ENCODE measurements around the gene NCOR2.

NCOR2 gene
- long read RNA-seq, donor 1, partial matches to known transcripts = 0 of 3 reads
- long read RNA-seq, donor 1, other reads (novel, unspliced or antisense) = 0 of 3 reads
- long read RNA-seq, donor 2, partial matches to known transcripts = 0 of 3 reads
- long read RNA-seq, donor 2, other reads (novel, unspliced or antisense) = 0 of 3 reads
- long read RNA-seq, donor 3, partial matches to known transcripts = 0 of 3 reads
- long read RNA-seq, donor 3, other reads (novel, unspliced or antisense) = 0 of 3 reads
- long read RNA-seq, donor 4, partial matches to known transcripts = 14 of 18 reads
- long read RNA-seq, donor 4, other reads (novel, unspliced or antisense) = 0 of 18 reads
- long read RNA-seq, donor 5, partial matches to known transcripts = 5 of 5 reads
- long read RNA-seq, donor 5, other reads (novel, unspliced or antisense) = 0 of 5 reads
- long read RNA-seq, donor 6, partial matches to known transcripts = 39 of 44 reads
- long read RNA-seq, donor 6, other reads (novel, unspliced or antisense) = 0 of 44 reads
- long read RNA-seq, donor 7, partial matches to known transcripts = 66 of 76 reads
- long read RNA-seq, donor 7, other reads (novel, unspliced or antisense) = 0 of 76 reads
- long read RNA-seq, donor 8, partial matches to known transcripts = 5 of 11 reads
- long read RNA-seq, donor 8, other reads (novel, unspliced or antisense) = 0 of 11 reads

DNA sequence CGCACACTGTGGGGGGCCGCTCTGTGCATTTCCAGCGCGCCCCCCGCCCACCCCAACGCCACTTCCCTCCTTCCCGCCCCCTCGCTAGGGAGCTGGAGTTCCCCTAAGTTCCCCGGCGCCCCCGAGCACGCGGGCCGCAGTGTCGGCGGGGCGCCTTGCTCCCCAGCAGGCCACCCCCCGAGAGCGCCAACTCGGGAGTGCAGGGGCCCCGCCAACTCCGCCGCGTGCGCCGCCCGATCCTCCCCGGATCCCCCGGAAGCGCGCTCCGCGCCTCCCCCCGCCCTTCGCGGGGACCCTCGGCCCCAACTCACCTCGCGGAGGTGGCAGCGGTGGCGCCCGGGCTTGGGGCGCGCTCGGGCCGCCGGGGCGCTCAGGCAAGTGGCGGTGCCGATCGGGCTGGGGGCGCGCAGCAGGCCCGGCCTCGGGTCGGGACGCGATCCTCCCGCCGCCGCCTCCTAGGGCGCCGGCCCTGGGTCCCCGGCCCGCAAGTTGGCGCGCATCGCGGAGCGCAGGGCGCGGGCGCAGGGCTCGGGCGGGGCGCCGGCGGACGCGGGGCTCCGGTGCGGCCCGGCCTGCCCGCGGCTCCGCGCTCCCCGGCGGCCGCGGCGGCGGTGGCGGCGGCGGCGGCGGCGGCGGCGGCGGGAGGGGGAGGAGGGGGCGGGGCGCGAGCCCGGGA is at the start of gene NCOR2:
Gene NCOR2 (minus strand): TSS at position 616 of the 676 bp plus-strand sequence. CDS start 72,361 bp downstream, outside the sequence.
- DNase-seq = no peak

DNA sequence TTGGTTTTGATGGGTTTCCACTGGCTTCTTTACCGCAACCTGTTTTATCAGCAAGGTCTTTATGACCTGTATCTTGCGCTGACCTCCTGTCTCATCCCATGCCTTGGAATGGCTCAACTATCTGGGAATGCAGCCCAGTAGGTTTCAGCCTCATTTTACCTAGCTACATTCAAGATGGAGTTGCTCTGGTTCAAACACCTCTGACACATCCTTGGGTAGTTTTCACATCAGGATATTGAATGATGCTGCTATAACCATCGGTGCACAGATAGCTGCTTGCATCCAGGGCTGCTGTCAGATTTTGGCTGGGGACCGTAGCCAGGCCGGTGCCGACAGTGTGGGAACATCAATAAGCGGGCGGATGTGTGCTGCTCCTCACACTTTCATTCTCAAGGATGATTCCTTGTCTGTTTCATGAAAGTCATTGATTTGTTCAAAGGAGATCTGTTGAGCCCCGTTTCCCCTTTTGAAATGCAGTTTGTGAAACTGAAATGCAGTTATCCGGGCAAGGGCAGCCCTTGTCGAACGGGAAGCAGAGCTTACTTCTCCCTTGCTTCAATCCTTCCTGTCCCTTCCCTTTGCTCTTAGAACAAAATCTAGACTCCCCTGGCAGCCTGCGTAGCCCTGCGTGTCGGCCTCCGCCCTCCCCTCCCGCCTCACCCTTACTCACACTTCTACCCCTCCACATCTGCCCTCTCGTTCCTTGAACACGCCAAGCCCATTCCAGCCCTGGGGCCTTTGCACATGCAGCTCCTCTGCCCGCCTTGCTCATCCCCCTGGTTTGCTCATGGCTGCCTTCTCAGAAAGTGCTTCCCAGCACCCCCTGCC is 49.2 kb upstream of the NCOR2 start:
- no peak for DNase-seq

DNA sequence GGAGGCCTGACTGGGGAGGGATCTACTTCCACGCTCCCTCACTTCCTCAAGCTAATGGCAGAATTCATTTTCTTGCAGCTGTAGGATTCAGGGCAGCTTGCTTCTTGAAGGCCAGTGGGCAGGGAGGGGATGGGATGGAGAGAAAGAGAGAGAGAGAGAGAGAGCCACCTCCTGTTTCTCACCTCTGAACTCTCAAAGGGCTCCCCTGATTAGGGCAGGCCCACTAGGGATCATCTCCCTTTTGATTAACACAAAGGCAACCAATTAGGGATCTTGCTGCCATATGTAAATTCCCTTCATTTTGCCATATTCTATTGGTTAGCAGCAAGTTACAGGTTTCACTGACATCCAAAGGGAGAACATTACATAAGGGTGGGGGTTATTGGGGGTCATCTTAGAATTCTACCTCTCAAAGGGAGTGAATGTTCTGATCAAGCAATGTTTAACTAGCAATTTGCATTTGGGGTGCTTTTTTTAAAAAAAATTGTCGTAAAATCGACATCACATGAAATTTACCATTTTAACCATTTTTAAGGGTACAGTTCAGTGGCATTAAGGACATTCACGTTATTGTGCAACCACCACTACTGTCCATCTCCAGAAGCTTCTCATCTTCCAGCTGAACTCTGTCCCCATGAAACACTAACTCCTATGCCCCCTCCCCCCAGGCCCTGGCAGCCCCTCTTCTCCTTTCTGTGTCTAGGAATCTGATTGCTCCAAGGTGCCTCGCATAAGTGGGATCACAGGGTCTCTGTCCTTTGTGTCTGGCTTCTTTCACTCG is 47.3 kb upstream of the NCOR2 start:
- DNase-seq = no peak

DNA sequence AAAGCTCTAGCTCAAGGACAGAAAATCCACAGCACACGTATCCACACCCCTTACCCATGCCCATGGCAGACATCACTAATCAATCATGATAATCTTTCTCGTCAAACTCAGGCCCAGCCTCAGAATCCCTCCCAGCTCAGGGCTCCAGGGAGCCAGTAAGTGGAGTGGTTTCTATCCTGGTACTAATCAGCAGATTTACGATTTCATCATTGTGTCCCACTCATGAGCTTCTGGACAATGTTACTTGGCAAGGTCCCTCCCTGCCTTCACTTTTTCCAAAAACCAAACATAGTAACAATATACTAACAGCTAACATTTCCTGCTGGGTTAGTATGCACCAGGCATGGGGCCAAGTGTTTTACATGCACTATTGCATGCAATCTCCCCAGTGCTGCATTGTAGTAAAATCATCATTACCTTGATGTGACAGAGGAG is 45.8 kb upstream of the NCOR2 start:
- no peak for DNase-seq

DNA sequence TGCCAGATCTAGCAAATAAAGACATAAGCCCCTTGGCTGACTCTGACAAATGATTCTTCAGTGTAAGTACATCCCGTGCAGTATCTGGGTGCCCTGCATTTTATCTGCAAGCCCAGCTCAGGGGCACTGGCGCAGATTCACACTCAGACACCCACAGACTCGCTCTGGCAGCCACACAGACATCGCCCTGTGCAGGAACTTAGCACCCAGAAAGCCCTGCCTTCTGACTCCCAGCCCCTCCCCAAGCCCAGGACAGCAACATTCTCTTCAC is 44.9 kb upstream of the NCOR2 start:
- no peak for DNase-seq

DNA sequence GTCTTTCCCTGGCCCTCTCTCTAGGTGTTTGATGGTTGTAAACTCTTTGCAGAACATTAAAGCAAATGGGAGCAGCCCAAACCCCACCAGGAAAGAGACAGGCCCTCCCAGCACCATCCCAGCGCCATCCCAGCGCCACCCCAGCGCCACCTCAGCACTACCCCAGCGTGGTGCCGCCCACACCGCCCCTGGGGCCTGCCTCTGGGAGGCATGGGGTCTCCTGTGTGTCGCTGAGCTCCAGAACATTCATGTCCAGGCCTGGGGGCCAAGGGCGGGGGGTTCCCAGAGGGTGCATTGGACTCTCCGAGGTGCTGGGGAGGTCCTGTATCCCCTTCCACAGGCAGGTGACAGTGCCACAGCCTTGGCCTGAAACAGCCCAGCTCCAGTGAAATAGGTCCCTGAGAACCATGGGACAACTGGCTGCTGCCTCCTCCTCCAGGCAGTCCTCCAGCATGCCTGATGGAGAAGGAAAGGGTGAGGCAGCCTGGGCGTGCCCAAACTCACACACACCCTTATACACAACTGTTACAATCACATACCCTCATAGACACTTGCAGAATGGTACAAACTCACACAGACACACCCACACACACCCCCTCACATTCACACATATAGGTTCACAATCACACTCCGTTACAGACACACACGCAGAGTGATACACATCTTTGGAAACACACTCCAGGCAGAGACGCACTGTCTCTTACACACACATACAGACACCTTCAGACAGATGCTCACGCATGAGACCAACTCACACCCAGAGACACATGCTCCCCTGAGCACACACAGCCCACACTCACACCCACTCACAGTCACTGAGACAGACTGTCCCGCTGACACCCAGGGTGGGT is 44.4 kb upstream of the NCOR2 start:
- DNase-seq = no peak

DNA sequence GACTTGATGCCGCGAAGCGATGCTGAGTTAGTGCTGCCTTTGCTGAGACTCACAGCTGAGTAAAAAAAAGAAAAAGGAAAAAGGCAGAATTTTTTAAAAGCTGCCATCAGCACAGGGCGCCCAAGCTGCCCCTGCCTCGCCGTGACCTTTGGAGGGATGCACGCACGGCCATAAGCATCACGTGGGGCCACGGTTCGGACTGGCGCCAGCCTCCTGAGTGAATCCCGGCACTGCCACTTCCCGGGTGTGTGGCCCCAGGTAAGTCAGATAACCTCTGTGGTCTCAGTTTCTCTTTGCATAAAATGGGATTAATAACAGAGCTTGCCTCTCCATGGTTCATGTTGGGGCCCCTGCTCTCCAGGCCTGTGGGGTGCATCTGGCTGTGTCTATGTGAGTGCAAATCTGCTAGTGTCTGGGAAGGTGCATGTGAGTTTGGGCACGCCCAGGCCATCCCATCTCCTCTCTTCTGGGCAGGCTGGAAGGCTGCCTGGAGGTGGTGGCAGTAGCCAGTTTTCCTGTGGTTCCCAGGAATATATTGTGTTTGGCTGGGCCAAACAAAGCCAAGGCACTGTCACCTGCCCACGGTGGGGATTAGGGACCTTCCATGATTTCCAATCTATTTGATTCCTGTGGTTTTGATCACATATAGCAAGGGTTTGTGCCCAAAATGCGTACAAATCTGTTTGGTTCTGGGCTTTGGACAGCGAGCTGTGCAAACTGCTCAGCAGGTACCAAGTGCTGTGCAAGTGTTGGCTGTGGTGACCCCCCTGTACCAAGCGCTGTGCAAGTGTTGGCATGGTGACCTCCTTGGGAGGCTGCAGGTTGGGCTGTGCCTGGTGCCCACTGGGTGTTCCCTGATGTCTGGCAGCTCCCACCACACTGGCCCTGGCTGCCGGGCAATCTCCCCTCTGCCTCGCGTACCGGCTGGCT is 43.5 kb upstream of the NCOR2 start:
- DNase-seq = no peak

DNA sequence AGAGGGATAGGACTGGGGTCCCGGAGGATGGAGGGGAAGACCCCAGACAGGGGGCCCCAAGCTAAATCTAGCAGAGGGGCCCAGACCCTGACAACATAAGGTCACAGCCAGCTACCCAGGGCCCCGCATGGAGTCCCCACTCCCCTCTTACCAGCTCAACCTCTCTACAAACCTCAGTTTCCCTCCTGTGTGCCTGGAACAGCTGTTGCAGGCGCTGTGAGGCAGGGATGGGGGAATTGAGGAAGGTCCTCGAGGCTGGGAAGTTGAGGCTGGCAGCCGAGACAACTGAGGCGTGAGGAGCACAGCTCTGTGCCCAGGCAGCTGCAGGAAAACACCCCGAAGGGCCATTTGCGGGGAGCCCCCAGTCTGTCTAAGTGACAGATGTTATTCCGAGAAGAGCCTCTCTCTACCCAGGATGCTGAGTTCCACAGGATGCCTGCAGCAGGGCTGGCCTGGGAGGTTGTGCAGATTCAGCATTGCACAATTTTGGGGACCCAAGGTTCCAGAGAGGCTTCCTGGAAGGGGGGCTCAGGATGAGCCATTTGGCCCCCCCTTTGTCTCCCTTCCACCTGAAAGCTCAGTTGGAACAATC is 42.7 kb upstream of the NCOR2 start:
- DNase-seq = no peak

DNA sequence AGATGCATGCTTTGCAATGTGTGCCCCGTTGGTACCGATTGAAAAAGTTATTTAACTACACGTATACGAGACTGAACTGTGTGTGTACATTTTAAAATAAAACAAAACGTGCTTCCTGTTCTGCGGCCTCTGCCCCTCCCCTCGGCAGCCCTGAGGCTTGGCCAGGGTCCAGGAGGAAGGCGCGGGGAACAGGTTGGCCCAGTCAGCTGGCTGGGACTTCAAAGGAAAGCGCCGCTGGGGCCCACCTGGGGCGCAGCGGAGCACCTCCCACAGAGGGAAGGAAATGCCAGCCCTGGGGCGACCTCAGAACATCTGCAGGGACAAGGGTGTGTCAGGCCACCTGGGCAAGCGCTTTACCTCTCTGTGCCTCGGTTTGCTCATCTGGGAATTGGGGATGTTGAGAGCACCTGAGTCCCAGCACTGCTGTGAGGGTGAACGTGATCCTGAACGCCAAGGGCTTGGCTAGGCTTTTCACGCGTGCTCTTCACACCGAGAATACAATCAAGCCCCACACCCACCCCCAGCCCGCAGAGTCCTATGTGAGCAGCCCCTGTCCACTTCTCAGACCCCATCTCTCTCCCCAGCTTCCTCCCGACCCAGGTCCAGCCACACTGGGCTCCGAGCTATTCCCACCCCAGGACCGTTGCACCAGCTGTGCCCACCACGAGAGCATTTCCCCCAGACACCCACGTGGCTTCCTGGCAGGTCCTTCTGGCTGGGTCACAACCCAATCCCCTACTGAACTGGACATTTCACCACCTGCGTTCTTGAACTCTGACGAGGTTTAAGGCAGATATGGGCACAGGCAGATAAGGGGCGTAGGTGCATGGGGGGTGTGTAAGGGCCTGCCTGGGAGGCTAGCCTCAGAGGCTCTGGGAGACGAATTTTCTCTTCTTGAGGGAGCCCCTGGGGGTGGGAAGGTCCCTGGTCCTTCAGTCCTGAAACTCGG is 41.9 kb upstream of the NCOR2 start:
- peak; percentile 67 for DNase-seq

DNA sequence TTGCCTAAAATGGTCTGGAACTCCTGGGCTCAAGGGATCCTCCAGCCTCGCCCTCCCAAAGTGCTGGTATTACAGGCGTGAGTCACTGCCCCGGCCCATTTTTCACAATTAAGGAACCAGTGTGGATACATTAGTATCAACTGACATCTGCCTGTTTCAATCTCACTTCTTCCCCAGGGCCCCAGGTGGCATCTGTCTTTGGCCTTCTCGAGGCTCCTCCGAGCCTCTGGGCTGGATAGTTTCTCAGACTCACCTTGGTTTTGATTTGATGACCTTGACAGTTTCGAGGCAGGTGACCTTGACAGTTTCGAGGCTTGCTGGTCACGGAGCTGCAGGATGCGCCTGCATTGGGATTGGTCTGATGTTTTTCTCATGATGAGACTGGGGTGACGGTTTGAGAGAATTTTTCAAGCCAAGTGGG is 41.0 kb upstream of the NCOR2 start:
- DNase-seq = no peak

DNA sequence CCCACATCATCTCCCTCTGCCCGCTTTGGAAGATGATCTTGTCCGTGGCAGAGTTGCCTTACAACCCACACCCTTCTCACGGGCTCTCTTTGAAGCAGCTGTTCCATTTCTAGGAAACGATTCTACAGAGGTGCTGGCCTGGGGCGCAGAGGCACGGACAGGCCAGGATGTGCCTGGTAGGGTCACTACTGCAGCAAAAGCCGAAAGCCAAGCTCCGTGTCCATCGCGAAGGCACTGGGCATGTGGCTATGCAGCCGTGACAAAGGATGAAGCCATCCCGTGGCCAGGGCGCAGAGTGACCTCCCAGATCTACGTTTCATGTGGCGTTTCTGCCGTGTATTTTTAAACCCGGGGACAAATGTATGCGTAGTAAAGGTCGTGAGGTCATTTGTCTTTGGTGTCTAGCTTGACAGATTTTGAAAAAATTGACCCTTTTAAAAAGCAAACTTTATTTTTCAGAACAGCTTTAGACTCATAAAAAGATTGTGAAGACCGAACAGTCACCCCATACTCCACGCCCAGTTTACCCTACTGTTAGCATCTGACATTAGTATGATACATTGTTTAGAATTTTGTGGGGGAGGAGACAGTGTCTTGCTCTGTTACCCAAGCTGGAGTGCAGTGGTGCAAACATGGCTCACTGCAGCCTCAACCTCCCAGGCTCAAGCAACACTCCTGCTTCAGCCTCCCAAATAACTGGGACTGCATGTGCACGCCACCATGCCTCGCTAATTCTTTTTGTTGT is 40.4 kb upstream of the NCOR2 start:
- no peak for DNase-seq

DNA sequence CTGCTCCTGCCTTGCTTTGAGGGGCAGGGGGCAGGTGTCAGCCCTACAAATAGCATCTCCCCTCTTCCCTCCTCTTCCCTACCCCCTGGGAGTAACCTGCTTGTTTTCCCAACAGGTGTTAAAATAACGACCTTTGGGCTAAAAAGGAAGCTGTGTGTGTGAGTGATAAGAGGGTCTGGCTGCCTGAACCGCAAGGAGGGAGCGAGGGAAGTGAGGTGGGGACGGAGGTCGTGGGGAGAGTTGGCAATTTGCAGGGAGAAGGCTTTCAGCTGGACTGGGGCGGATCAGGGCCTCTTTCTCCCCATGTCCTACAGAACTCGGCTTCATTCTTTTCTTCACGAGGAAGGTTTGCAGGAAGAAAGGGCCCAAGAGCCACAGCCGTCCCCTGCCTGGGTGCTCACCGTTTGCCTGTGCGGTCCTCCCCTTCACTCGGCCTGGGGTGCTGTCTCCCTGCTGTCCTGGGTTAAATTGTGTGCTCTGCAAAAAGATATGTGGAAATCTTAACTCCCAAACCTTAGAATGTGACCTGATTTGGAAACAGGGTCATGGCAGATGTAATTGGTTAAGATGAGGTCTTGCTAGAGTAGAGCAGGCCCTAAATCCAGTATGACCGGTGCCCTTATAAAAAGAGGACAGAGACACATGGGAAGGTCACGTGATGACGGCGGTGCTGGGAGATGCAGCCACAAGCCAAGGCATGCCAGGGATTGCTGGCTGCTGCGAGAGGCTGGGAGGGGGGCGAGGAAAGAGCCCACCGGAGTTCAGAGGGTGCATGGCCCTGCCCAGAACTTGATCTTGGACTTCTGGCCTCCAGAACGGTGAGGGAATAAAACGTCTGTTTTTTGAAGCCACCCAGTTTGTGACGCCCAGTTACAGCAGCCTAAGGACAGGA is 38.7 kb upstream of the NCOR2 start:
- DNase-seq = no peak

DNA sequence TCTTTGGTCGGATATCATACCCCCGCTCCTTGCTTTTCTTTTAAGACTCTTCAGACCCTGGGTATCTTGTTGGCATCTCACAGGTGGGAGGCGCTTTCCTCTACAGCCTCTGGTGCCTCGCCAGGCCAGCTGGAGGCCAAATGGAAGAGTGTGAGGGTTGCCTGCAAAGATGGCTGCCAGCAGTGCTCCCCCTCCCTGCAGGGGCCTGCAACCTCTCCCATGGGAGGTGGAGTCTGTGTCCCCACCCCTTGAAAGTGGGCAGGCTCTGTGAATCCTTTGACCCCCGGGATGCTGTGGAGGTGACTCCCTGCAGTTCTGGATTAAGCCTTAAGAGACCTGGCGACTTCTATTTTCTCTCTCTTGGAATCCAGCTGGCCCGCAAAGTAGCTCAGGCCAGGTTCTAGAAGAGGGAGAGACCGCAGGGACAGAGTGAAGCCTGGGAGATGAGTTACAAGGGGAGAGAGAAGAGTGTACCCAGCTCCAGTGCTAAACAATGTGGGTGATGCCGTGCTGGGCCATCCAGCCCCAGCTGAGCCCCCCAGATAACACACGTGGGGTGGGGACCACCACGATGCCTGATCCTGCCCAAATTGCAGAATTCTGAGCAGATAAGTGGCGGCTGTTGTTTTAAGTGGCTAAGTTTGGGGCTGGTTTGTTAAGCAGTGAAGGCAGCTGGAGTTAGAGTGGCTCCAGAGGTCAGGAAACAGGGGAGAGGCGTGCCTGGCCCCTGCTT is 37.9 kb upstream of the NCOR2 start:
- DNase-seq = no peak

DNA sequence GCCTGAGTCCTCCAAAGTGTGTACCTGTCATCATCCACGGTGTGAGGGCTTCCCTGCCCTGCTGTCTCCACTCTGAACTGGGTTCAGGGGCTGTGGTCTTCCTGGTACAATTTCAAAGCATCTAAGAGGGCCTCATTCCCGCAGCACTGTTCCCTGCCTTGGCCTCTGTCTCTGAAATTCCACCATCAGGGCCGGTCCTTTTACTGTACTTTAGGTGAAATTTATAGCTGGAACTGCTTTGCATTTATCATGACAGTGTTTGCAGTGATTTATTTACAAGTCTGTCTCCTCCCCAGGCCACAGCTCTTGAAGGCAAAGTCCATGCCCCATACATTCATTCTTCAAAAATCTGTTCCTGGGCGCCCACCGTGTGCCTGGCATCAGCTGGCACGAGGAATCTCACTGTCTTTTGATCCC is 36.9 kb upstream of the NCOR2 start:
- DNase-seq = no peak

DNA sequence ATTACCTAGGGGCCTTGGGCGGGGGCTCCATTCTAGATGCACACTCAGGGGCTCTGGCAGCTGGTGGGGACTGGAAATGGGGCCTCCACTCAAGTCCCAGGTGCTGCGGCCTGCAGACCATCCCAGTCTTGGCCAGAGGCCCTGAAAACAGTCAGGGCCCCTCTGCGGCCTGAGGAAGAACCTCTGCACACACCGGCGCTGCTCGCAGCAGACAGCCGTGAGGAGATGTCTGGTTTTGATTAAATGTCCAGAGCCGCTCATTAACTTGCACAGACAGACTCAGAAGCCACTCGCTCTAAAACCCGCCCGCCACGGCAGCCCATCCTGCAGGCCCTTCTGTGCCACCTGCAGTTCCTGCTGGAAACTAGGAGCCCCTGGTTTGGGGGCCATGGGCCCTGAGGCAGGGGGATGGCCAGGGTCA is 36.4 kb upstream of the NCOR2 start:
- no peak for DNase-seq
